ENCODE results near the gene BSN.

- TF ChIP-seq POLR2AphosphoS5 (IDR thresholded peaks at IDR 0.05; ENCODE audit: low read depth), result no peak
- no peak for TF ChIP-seq CTCF (conservative IDR thresholded peaks at IDR 0.05; ENCODE audit: low read depth in 2 of 2)
- TF ChIP-seq NANOG (IDR thresholded peaks at IDR 0.05; ENCODE audit: borderline replicate concordance), result no peak
- TF ChIP-seq REST (IDR thresholded peaks at IDR 0.05; ENCODE audit: unreplicated experiment), result no peak
- TF ChIP-seq EZH2 (IDR thresholded peaks at IDR 0.05; ENCODE audit: low read depth, unreplicated experiment), result no peak
- TF ChIP-seq EZH2phosphoT487 (IDR thresholded peaks at IDR 0.05; ENCODE audit: unreplicated experiment), result no peak
- TF ChIP-seq CREB1 (CRISPR knock-in tag; IDR thresholded peaks at IDR 0.05; ENCODE audit: low read depth), result no peak
- TF ChIP-seq JUNB (IDR thresholded peaks at IDR 0.05; ENCODE audit: unreplicated experiment), result no peak
- TF ChIP-seq ZNF114 (CRISPR knock-in tag; IDR thresholded peaks at IDR 0.05), result no peak
- TF ChIP-seq ZNF331 (CRISPR knock-in tag; IDR thresholded peaks at IDR 0.05; ENCODE audit: low read depth), result no peak
- TF ChIP-seq ETS1 (IDR thresholded peaks at IDR 0.05), result no peak
- TF ChIP-seq ZNF462 (CRISPR knock-in tag; IDR thresholded peaks at IDR 0.05), result no peak
Observed at GRCh38 chr3:49702672-49703071, 148.4 kb downstream of the BSN start.
